Fibroblast of lung (primary cell): Measurements from ENCODE around the gene ZNF385B. TPM values are rescaled to one million over a fixed set of nuclear protein-coding genes. Genes with fewer than 3 reads are reported as not detected.

Experiments
- DNase-seq, 2 donors: peaks; one replicate each; pipeline versions ENCODE4 v3.0.0 to v3.0.0-alpha.2; 2010; ENCODE audit warnings: low read depth in 2 of 2
- H2AFZ ChIP-seq: 2 replicates; pipeline ENCODE4 v1.5.1; 2012; ENCODE audit warnings: low read length, control low read depth, inconsistent platforms
- H3K27ac ChIP-seq: 2 replicates; pipeline ENCODE4 v1.5.1; 2011; ENCODE audit warnings: low read length, control low read depth; ENCODE audit not compliant: insufficient read depth
- H3K27me3 ChIP-seq: 2 replicates; pipeline ENCODE4 v1.5.1; 2011; ENCODE audit warnings: mild to moderate bottlenecking, low read length; ENCODE audit not compliant: control insufficient read depth, insufficient read depth
- H3K36me3 ChIP-seq: 2 replicates; pipeline ENCODE4 v1.5.1; 2011; ENCODE audit warnings: low read length; ENCODE audit not compliant: control insufficient read depth, insufficient read depth
- H3K4me1 ChIP-seq: 2 replicates; pipeline ENCODE4 v1.5.1; 2011; ENCODE audit warnings: low read length; ENCODE audit not compliant: control insufficient read depth, insufficient read depth; ENCODE audit errors: extremely low read depth
- H3K4me2 ChIP-seq: 2 replicates; pipeline ENCODE4 v1.5.1; 2011; ENCODE audit warnings: low read length, control low read depth; ENCODE audit not compliant: insufficient read depth; ENCODE audit errors: extremely low read depth
- H3K4me3 ChIP-seq, 4 experiments: fragments of 200-600 bp in 1 of 4; sonication (generic) in 1 of 4; replicated peaks in 1 of 4; 2 replicates each; pipeline ENCODE4 v1.5.1; 2011 to 2016; ENCODE audit warnings: low read length in 4 of 4, low read depth in 3 of 4, mild to moderate bottlenecking in 3 of 4, control low read depth in 2 of 4, inconsistent platforms in 1 of 4, mixed read lengths in 1 of 4; ENCODE audit not compliant: insufficient read depth in 1 of 4; ENCODE audit errors: control extremely low read depth in 1 of 4
- H3K79me2 ChIP-seq: 2 replicates; pipeline ENCODE4 v1.5.1; 2012; ENCODE audit warnings: mild to moderate bottlenecking, low read length, inconsistent platforms; ENCODE audit not compliant: control insufficient read depth, insufficient read depth
- H3K9ac ChIP-seq: 2 replicates; pipeline ENCODE4 v1.5.1; 2011; ENCODE audit warnings: mild to moderate bottlenecking, low read length, control low read depth; ENCODE audit not compliant: insufficient read depth
- H3K9me3 ChIP-seq: 2 replicates; pipeline ENCODE4 v1.5.1; 2012; ENCODE audit warnings: low read depth, low read length; ENCODE audit not compliant: control insufficient read depth, insufficient read depth
- H4K20me1 ChIP-seq: 2 replicates; pipeline ENCODE4 v1.5.1; 2011; ENCODE audit warnings: low read length; ENCODE audit not compliant: control insufficient read depth, insufficient read depth; ENCODE audit errors: extremely low read depth
- CTCF ChIP-seq, 2 donors: IDR thresholded peaks in 1 of 2; conservative IDR thresholded peaks in 1 of 2; 1 replicate in 1 of 2; 2 replicates in 1 of 2; pipeline ENCODE4 v1.5.1; 2011 to 2012; ENCODE audit warnings: low read length in 2 of 2, control low read depth in 1 of 2, inconsistent platforms in 1 of 2, low read depth in 1 of 2, mild to moderate bottlenecking in 1 of 2
- EZH2 ChIP-seq: IDR thresholded peaks from 2 replicates; pipeline ENCODE4 v1.5.1; 2012; ENCODE audit warnings: low read length, control low read depth, mild to moderate bottlenecking; ENCODE audit errors: missing control alignments
- polyA plus RNA-seq, 2 donors: library from polyadenylated mRNA; depleted of rRNA in 1 of 2; stranded (reverse) in 1 of 2; unstranded in 1 of 2; fragments of >200 nt; gene quantifications; 2 replicates each; pipeline ENCODE4 v1.2.1, GENCODE V29; 2011 to 2012; ENCODE audit warnings: missing spikeins in 1 of 2
- total RNA-seq: library from RNA; depleted of rRNA; stranded (reverse); fragments of >200 nt; gene quantifications from 2 replicates; pipeline ENCODE4 v1.2.1, GENCODE V29; 2014

ZNF385B gene
- total and polyA plus RNA-seq, 2 donors (not counting 1 experiment from before 2014, with no cell fraction given), result 0.06 TPM; not detected in 1

GRCh38 chr2:179495315-179495714 is 366.1 kb downstream of the ZNF385B start:
- Histone ChIP-seq H3K27me3 (no peaks in the 10 kb centered on the region), H2AFZ (no peak overlapping the region), H3K9ac (no peak overlapping the region), H3K36me3 (no peaks in the 10 kb centered on the region), H3K4me2 (no peak overlapping the region), H3K4me1 (no peaks in the 10 kb centered on the region), H3K9me3 (no peaks in the 10 kb centered on the region), H3K27ac (no peak overlapping the region), H3K79me2 (no peaks in the 10 kb centered on the region), H4K20me1 (no peaks in the 10 kb centered on the region), H3K4me3 (no peak overlapping the region)
- no peak for TF ChIP-seq CTCF (conservative IDR thresholded peaks at IDR 0.05 in 1 of 2, IDR thresholded peaks at IDR 0.05 in 1 of 2; ENCODE audit: low read depth in 1 of 2, low read length in 2 of 2)
- no peak for TF ChIP-seq EZH2
- DNase-seq, result no peak

- Histone ChIP-seq H3K4me3 (no peak overlapping the region), H3K9ac (no peak overlapping the region), H4K20me1 (no peaks in the 10 kb centered on the region)
These were observed 372.8 kb downstream of the ZNF385B start for GRCh38 chr2:179488563-179488962.

GRCh38 chr2:179487010-179487731 is 374.2 kb downstream of the ZNF385B start:
- H3K27ac ChIP-seq, result no peak overlapping the region
- H3K4me3 ChIP-seq, result no peak overlapping the region
- DNase-seq, result no peak
- no peaks in the 10 kb centered on the region for H4K20me1 ChIP-seq
- TF ChIP-seq CTCF (conservative IDR thresholded peaks at IDR 0.05 in 1 of 2, IDR thresholded peaks at IDR 0.05 in 1 of 2; ENCODE audit: low read depth in 1 of 2, low read length in 2 of 2), result no peak
- no peak for TF ChIP-seq EZH2
- no peaks in the 10 kb centered on the region for H3K79me2 ChIP-seq
- H2AFZ ChIP-seq, result no peak overlapping the region
- H3K27me3 ChIP-seq, result no peaks in the 10 kb centered on the region
- no peaks in the 10 kb centered on the region for H3K36me3 ChIP-seq
- H3K9ac ChIP-seq, result no peak overlapping the region
- no peak overlapping the region for H3K4me2 ChIP-seq
- no peaks in the 10 kb centered on the region for H3K4me1 ChIP-seq
- no peaks in the 10 kb centered on the region for H3K9me3 ChIP-seq

More at GRCh38 chr2:179488563-179488962, 372.8 kb downstream of the ZNF385B start:
- no peaks in the 10 kb centered on the region for H3K27me3 ChIP-seq
- H2AFZ ChIP-seq, result no peak overlapping the region
- TF ChIP-seq CTCF (conservative IDR thresholded peaks at IDR 0.05 in 1 of 2, IDR thresholded peaks at IDR 0.05 in 1 of 2; ENCODE audit: low read depth in 1 of 2, low read length in 2 of 2), result no peak
- no peak for DNase-seq
- no peaks in the 10 kb centered on the region for H3K4me1 ChIP-seq
- no peaks in the 10 kb centered on the region for H3K79me2 ChIP-seq
- no peak overlapping the region for H3K27ac ChIP-seq
- H3K4me2 ChIP-seq, result no peak overlapping the region
- H3K36me3 ChIP-seq, result no peaks in the 10 kb centered on the region
- no peaks in the 10 kb centered on the region for H3K9me3 ChIP-seq
